Omental fat pad (tissue), 4 donors: ENCODE data around the gene PDE7B. TPM values are rescaled to one million over a fixed set of nuclear protein-coding genes. Genes with fewer than 3 reads are reported as not detected.

Experiments
- ATAC-seq: fragments of 150-250 bp; one replicate; pipeline ENCODE4 v1.9.1; 2016; ENCODE audit warnings: mild to moderate bottlenecking, moderate library complexity; ENCODE audit not compliant: low FRiP score
- DNase-seq: peaks from one replicate; pipeline ENCODE4 v3.0.0-alpha.2; 2019; ENCODE audit warnings: low spot score
- total RNA-seq, 4 donors: library from RNA; depleted of rRNA; stranded (reverse); fragments of >200 nt; gene quantifications; one replicate each; pipeline ENCODE4 v1.1.0, GENCODE V29; 2016
- TF ChIP-seq, protein P1 (sequence below), 3 donors: fragments of 450-650 bp; IDR thresholded peaks; one replicate each; pipeline ENCODE4 v1.5.1; 2016 to 2017; ENCODE audit warnings: antibody characterized with exemption in 3 of 3, mild to moderate bottlenecking in 3 of 3, moderate library complexity in 2 of 3

Gene PDE7B
- total RNA-seq, 4 donors from 2014 or later, result 7.3 to 15.0 (median 12.1) TPM

DNA sequence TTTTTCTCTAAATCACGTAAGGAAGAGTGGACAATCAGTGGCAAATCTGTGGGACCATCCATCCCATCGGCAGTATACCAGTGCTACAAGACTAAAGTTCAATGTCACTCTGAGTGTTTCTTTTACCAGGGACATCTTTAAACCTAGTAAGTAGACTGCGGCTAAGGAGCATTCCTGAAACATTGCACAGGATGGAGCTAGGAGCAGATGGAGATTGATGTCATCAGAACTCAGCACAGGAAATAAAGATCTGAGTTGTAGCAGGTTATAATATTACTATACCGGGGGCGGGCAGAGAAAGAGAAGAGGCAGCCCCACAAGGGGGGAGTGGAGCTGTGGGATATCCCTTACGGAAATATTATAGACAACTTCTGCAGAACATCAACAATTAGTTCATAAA is 236.5 kb downstream of the PDE7B start:
- ATAC-seq, result no peak

DNA sequence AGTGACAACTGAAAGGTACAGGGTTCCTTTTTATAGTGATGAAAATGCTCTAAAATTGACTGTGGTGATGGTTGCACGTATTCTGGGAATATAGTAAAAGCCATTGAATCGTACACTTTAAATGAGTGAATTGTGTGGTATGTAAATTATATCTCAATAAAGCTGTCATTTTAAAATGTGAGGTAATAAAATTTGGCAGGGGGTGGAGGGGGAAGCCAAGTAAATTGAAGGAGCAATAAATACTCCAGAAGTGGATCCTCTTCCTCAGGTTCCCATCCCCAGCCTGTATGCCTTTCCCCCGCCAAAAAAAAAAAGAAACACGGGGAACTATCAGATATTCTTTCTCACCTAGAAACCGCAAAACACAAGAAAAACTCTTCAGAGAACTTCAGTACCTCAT is 237.2 kb downstream of the PDE7B start:
- TF ChIP-seq, protein P1, sequence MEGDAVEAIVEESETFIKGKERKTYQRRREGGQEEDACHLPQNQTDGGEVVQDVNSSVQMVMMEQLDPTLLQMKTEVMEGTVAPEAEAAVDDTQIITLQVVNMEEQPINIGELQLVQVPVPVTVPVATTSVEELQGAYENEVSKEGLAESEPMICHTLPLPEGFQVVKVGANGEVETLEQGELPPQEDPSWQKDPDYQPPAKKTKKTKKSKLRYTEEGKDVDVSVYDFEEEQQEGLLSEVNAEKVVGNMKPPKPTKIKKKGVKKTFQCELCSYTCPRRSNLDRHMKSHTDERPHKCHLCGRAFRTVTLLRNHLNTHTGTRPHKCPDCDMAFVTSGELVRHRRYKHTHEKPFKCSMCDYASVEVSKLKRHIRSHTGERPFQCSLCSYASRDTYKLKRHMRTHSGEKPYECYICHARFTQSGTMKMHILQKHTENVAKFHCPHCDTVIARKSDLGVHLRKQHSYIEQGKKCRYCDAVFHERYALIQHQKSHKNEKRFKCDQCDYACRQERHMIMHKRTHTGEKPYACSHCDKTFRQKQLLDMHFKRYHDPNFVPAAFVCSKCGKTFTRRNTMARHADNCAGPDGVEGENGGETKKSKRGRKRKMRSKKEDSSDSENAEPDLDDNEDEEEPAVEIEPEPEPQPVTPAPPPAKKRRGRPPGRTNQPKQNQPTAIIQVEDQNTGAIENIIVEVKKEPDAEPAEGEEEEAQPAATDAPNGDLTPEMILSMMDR (IDR thresholded peaks at IDR 0.05), result no peak
- DNase-seq, result no peak
- no peak for ATAC-seq

More for the DNA sequence above, 236.5 kb downstream of the PDE7B start:
- TF ChIP-seq, protein P1 (IDR thresholded peaks at IDR 0.05), result no peak
- DNase-seq, result no peak

DNA sequence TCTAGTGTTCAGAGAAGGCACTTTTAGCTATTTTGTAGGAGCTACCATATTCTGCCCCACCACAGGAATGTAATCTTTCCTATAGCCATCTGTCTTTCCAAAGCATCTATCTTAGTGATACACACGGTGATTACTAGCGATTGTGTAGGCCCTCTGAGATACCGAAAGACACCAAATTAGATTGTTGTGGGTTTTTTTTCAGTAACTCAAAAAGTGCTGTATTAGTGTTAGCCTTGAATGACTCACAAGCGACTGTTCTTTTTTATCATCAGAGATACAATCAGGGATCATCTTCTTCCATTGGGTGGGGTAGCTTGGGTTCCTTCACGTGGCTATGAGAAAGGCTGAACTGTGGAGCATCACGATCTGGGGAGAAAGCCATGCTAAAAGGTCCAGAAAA is 238.4 kb downstream of the PDE7B start:
- no peak for DNase-seq

DNA sequence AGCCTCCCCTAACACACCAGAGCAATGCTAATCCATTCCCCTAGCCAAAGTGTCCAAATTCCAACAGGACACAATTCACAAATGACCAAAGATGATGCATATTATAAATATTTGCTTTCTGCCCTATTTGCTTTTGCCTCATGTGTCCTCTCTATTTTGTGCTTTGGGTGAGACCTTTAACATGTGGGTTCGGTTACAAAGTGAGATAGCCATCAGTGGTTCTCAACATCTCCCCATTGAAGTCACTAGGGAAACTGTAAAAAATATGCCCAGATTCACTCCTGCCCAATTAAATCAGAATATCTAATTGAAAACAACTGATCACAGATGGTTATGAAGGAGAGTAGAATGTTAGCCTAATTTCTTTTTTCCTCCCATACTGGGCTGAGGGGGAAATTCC is 239.4 kb downstream of the PDE7B start:
- TF ChIP-seq, protein P1 (IDR thresholded peaks at IDR 0.05), result no peak
- ATAC-seq (no peak), DNase-seq (no peak)

More for the DNA sequence above, 238.4 kb downstream of the PDE7B start:
- TF ChIP-seq, protein P1 (IDR thresholded peaks at IDR 0.05), result no peak
- ATAC-seq, result no peak

DNA sequence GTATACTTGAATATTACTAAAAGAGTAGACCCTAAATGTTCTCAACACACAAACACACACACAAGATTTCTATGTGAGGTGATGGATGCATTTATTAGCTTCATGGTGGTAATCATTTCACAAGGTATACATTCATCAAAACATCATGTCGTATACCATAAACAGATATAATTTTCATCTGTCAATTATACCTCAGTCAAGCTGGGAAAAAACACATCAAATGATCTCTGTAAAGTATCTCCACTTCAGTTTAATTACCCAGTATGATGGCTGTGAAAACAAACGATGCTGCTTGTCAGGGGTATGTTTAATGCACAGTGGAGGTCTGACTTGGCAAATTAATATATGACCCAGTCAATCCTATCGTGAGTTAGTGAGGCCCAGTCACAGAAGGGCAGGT is 241.4 kb downstream of the PDE7B start:
- no peak for DNase-seq
- no peak for ATAC-seq
- TF ChIP-seq, protein P1 (IDR thresholded peaks at IDR 0.05), result no peak

DNA sequence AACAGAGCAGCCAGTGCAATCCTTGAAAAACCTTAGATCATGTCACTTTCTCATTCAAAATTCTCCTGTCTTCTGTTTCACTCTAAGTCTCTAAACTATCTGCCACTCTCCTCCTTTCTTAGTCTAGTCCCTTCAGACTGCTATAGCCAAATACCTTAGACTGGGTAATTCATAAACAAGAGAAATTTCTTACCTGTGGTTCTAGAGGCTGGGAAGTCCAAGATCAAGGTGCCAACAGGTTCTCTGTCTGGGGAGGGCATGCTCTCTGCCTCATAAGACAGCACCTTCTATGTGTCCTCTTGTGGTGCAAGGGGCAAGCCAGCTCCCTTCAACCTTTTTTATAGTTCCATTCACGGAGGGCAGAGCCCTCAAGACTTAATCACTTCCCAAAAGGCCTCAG is 242.3 kb downstream of the PDE7B start:
- DNase-seq (no peak), ATAC-seq (no peak)
- TF ChIP-seq, protein P1 (IDR thresholded peaks at IDR 0.05), result no peak

DNA sequence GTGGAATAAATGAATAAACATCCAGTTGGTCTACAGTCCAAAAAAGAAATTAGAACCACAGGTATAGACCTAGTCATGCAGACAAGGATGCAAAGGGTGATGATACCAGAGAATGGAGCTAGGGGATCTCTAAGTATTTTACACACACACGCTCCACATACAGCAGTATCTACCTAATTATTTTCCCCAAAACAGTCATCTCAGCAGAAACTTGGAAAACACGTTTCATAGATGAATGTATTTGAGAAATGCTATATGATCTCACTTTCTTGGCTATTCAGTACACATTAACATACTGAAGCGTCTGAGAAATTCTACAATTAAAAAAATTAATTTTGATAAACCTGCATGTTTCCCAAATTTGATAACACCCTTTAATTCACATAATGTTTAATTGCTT is 243.3 kb downstream of the PDE7B start:
- TF ChIP-seq, protein P1 (IDR thresholded peaks at IDR 0.05), result no peak
- ATAC-seq (no peak), DNase-seq (no peak)
